ENCODE results near the gene MAP3K1.

MAP3K1 gene

DNA sequence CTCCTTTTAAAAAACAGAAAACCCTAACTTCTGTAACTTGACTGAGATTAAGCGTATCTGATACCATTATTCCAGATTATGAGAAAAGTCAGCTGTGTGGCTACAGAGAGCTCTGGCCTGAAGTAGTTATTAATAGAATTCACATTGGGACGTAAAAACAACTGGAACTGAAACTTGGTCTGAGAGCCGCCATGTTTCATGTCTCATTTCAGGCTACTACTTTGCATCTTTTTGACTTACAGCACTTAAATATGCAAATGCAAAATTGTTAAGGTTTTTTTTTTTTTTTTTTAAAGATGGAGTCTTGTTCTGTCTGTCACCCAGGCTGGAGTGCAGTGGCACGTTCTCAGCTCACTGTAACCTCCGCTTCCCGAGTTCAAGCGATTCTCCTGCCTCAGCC is 25.2 kb downstream of the MAP3K1 start:
- Histone ChIP-seq H3K27me3 (ENCODE audit: insufficient read depth, low read length, poor library complexity, severe bottlenecking) (no peaks in the 10 kb centered on the region), H3K9ac (ENCODE audit: low read depth, low read length, poor library complexity, severe bottlenecking) (no peak overlapping the region), H3K9me3 (ENCODE audit: insufficient read depth, low read depth, low read length) (no peaks in the 10 kb centered on the region), H3F3A (ENCODE audit: low read depth) (no peaks in the 10 kb centered on the region), H3K4me1 (ENCODE audit: insufficient read depth, low read length, poor library complexity, severe bottlenecking) (peaks cover 41% of the 10 kb centered on the region), H3K79me2 (ENCODE audit: insufficient read depth, low read length) (peaks cover 100% of the 10 kb centered on the region), H2AFZ (ENCODE audit: low read length) (no peak overlapping the region), H4K20me1 (ENCODE audit: insufficient read depth, low read length, poor library complexity, severe bottlenecking) (peaks cover 73% of the 10 kb centered on the region), H3K9me2 (replicated peaks; ENCODE audit: low read depth, low read length) (no peaks in the 10 kb centered on the region), H3K4me3 (ENCODE audit: low read length, poor library complexity, severe bottlenecking) (no peak overlapping the region), H3K36me3 (ENCODE audit: insufficient read depth, low read length) (no peaks in the 10 kb centered on the region), H3K4me2 (ENCODE audit: low read depth, low read length, poor library complexity, severe bottlenecking) (no peak overlapping the region)
- no peak for TF ChIP-seq EZH2phosphoT487 (IDR thresholded peaks at IDR 0.05; ENCODE audit: borderline replicate concordance)
- no peak for TF ChIP-seq CTCF (conservative IDR thresholded peaks at IDR 0.05; ENCODE audit: low read length)

GRCh38 chr5:56845277-56845676 is 29.9 kb downstream of the MAP3K1 start:
- H3K9ac ChIP-seq (ENCODE audit: low read depth, low read length, poor library complexity, severe bottlenecking), result no peak overlapping the region
- H3K4me3 ChIP-seq (ENCODE audit: low read length, poor library complexity, severe bottlenecking), result no peak overlapping the region
- peaks cover 100% of the 10 kb centered on the region for H3K79me2 ChIP-seq (ENCODE audit: insufficient read depth, low read length)
- H3K9me3 ChIP-seq (ENCODE audit: insufficient read depth, low read depth, low read length), result no peaks in the 10 kb centered on the region
- no peak overlapping the region for H2AFZ ChIP-seq (ENCODE audit: low read length)
- peak overlapping the region; percentile 27 for H3K4me2 ChIP-seq (ENCODE audit: low read depth, low read length, poor library complexity, severe bottlenecking)
- peaks cover 76% of the 10 kb centered on the region for H4K20me1 ChIP-seq (ENCODE audit: insufficient read depth, low read length, poor library complexity, severe bottlenecking)
- no peak for TF ChIP-seq EZH2phosphoT487 (IDR thresholded peaks at IDR 0.05; ENCODE audit: borderline replicate concordance)
- TF ChIP-seq CTCF (conservative IDR thresholded peaks at IDR 0.05; ENCODE audit: low read length), result no peak
- no peaks in the 10 kb centered on the region for H3F3A ChIP-seq (ENCODE audit: low read depth)
- H3K9me2 ChIP-seq (replicated peaks; ENCODE audit: low read depth, low read length), result no peaks in the 10 kb centered on the region
- no peaks in the 10 kb centered on the region for H3K27me3 ChIP-seq (ENCODE audit: insufficient read depth, low read length, poor library complexity, severe bottlenecking)
- no peaks in the 10 kb centered on the region for H3K36me3 ChIP-seq (ENCODE audit: insufficient read depth, low read length)
- H3K4me1 ChIP-seq (ENCODE audit: insufficient read depth, low read length, poor library complexity, severe bottlenecking), result peaks cover 24% of the 10 kb centered on the region

DNA sequence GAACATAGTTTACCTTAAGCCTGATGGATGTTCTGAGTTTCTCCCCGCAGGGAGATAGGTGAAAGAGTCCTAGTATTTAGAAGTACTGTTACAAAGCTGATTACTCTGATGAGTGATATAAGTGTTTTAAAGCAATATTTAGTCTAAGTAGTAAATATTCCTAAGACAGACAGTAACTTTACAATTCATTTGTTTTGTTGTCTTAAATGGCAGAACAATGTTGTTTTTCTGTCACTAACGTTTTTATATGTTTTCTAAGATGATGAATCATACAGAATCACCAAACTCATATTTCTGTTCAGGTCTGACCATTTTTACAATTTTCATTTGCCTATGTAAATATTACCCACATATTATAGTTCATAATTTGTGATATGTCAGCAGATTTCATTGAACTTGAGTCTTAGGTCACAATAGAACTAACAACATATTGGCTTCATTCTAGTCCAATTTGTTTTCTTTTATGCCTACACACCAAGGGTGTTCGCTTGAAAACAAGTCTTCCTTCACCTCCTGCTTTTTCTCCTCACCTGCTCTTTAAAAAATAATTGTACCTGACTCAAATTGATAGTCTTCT is 30.6 kb downstream of the MAP3K1 start:
- Histone ChIP-seq H3K9me3 (ENCODE audit: insufficient read depth, low read depth, low read length) (no peaks in the 10 kb centered on the region), H3K79me2 (ENCODE audit: insufficient read depth, low read length) (peaks cover 100% of the 10 kb centered on the region), H3K4me2 (ENCODE audit: low read depth, low read length, poor library complexity, severe bottlenecking) (no peak overlapping the region), H4K20me1 (ENCODE audit: insufficient read depth, low read length, poor library complexity, severe bottlenecking) (peaks cover 76% of the 10 kb centered on the region), H2AFZ (ENCODE audit: low read length) (no peak overlapping the region), H3K4me1 (ENCODE audit: insufficient read depth, low read length, poor library complexity, severe bottlenecking) (peaks cover 24% of the 10 kb centered on the region), H3K27me3 (ENCODE audit: insufficient read depth, low read length, poor library complexity, severe bottlenecking) (no peaks in the 10 kb centered on the region), H3K36me3 (ENCODE audit: insufficient read depth, low read length) (no peaks in the 10 kb centered on the region), H3F3A (ENCODE audit: low read depth) (no peaks in the 10 kb centered on the region), H3K9ac (ENCODE audit: low read depth, low read length, poor library complexity, severe bottlenecking) (no peak overlapping the region), H3K9me2 (replicated peaks; ENCODE audit: low read depth, low read length) (no peaks in the 10 kb centered on the region), H3K4me3 (ENCODE audit: low read length, poor library complexity, severe bottlenecking) (no peak overlapping the region)
- TF ChIP-seq CTCF (conservative IDR thresholded peaks at IDR 0.05; ENCODE audit: low read length) (no peak), EZH2phosphoT487 (IDR thresholded peaks at IDR 0.05; ENCODE audit: borderline replicate concordance) (no peak)

All from Loucy (cell line).